ENCODE measurements around the gene FCER1G. TPM values are rescaled to one million over a fixed set of nuclear protein-coding genes. Genes with fewer than 3 reads are reported as not detected.

The FCER1G gene
- total and polyA plus RNA-seq, 9 of the 15 experiments (the other 6 are each of a cell fraction or from before 2014, with no cell fraction given): 0.15 to 0.69 (median 0.31) TPM; not detected in 2

GRCh38 chr1:161176468-161177111 lies 38.5 kb upstream of the FCER1G start:
- peaks cover 26% of the 10 kb centered on the region for H3K79me2 ChIP-seq (ENCODE audit: control insufficient read depth, insufficient read depth, low read length)
- H3K36me3 ChIP-seq (ENCODE audit: control insufficient read depth, insufficient read depth, low read length): peaks cover 47% of the 10 kb centered on the region
- ChIA-PET POLR2A (interaction anchor here (0.5 to 2.3 kb wide), 10 partner anchors 9 to 332 kb away, joined by 3 to 33 read pairs (median 3); partner anchors contain the start of gene PPOX), CTCF (ENCODE audit: low intra/inter-chr PET ratio) (no interaction called here)
- H3K9me1 ChIP-seq (ENCODE audit: control insufficient read depth, insufficient read depth, low read length): no peaks in the 10 kb centered on the region
- H2AFZ ChIP-seq (ENCODE audit: low read depth, low read length): peak overlapping the region; percentile 98
- FAIRE-seq: no peak
- H3K4me2 ChIP-seq (ENCODE audit: insufficient read depth, low read length): peak overlapping the region; percentile 99
- in situ Hi-C loops (cut with MboI): no loop called here
- H4K20me1 ChIP-seq (replicated peaks; ENCODE audit: control insufficient read depth, insufficient read depth, low read length): no peaks in the 10 kb centered on the region
- no peaks in the 10 kb centered on the region for H3K9me3 ChIP-seq (replicated peaks; ENCODE audit: control insufficient read depth, insufficient read depth, low read depth, low read length)
- H3K27me3 ChIP-seq (ENCODE audit: control insufficient read depth in 2 of 2, insufficient read depth in 2 of 2, low read length in 2 of 2): no peaks in the 10 kb centered on the region
- intact Hi-C loops (cut with micrococcal nuclease): loop anchor here (1.0 to 10.0 kb wide), 6 partner anchors 10 to 342 kb away; partner anchors contain the start of genes PPOX and USP21
- H3K9ac ChIP-seq (ENCODE audit: insufficient read depth in 1 of 2, low read depth in 2 of 2, low read length in 2 of 2): peak overlapping the region; percentile 87 to 96
- peak overlapping the region; percentile 96 for H3K27ac ChIP-seq (ENCODE audit: extremely low read depth, low read depth, low read length)
- WGBS (ENCODE audit: insufficient coverage, low coverage, missing lambda C conversion rate): 6% methylated on average over 15 of the region's 17 CpGs
- no TSS peak for BruUV-seq (replicated peaks)
- peak in 1 of 4 experiments; percentile 23 for DNase-seq (ENCODE audit: extremely low read depth in 1 of 4, low spot score in 3 of 4)
- TF ChIP-seq STAG1 (CRISPR knock-in tag; IDR thresholded peaks at IDR 0.05; ENCODE audit: borderline replicate concordance) (peak; percentile 18; the same call in 1 of the 2 replicates), BHLHE40 (IDR thresholded peaks at IDR 0.05; ENCODE audit: low read length) (peak; percentile 10; the same call in 1 of the 2 replicates), HMG20B (CRISPR knock-in tag; IDR thresholded peaks at IDR 0.05) (no peak), E2F6 (IDR thresholded peaks at IDR 0.05; ENCODE audit: borderline replicate concordance in 1 of 2, extremely low read depth in 1 of 2, insufficient read depth in 1 of 2, insufficient read length in 1 of 2, low read depth in 1 of 2, low read length in 1 of 2, poor library complexity in 1 of 2, severe bottlenecking in 1 of 2) (no peak), HMBOX1 (IDR thresholded peaks at IDR 0.05) (peak; percentile 45)
- H3K4me3 ChIP-seq: peak overlapping the region; percentile 90
- peaks cover 19 to 40% of the 10 kb centered on the region in 2 experiments; a peak in 4 of 5 replicates for H3K4me1 ChIP-seq (replicated peaks in 1 of 2; ENCODE audit: control insufficient read depth in 2 of 2, insufficient read depth in 2 of 2, low read length in 2 of 2)
- ATAC-seq: peak; percentile 7; the same call in 2 of the 3 replicates
